OCI-LY7 (cell line): ENCODE results near the gene LONP2. TPM values are rescaled to one million over a fixed set of nuclear protein-coding genes. Genes with fewer than 3 reads are reported as not detected.
"Not testable (repeated sequence)": the region's sequence is repeated elsewhere in the genome, so short reads cannot be mapped to it uniquely, and the experiment has no call there.

ENCODE experiments used
- BruUV-seq: library from RNA; stranded (reverse); fragments of 400-500 nt; replicated peaks from 2 replicates; lab custom pipeline; 2021; lab: Mats Ljungman, UMichigan
- CTCF ChIA-PET: fragments of 300-600 bp; sonication (Branson Sonifier 250); formaldehyde crosslinking; loops from one replicate; lab custom pipeline; 2022; ENCODE audit warnings: antibody characterized with exemption; ENCODE audit not compliant: unreplicated experiment; lab: Charles Lee
- POLR2A ChIA-PET: fragments of 300-600 bp; sonication (Branson Sonifier 250); formaldehyde crosslinking; loops from one replicate; lab custom pipeline; 2022; ENCODE audit warnings: antibody characterized with exemption; lab: Charles Lee
- DNase-seq: peaks from one replicate; pipeline ENCODE4 v3.0.0-alpha.2; 2015; ENCODE audit warnings: low spot score
- H2AFZ ChIP-seq: fragments of 200-600 bp; sonication (generic), shearing (Covaris generic); 2 replicates; pipeline ENCODE4 v1.6.1; 2014; ENCODE audit warnings: mild to moderate bottlenecking, antibody characterized with exemption, low read length, moderate library complexity
- H3K27ac ChIP-seq: fragments of 200-600 bp; sonication (generic); 2 replicates; pipeline ENCODE4 v1.5.1; 2014; ENCODE audit warnings: mixed run types, low read depth, mild to moderate bottlenecking, moderate library complexity, low read length, inconsistent platforms; ENCODE audit not compliant: poor library complexity, severe bottlenecking
- H3K36me3 ChIP-seq: fragments of 200-600 bp; sonication (generic); 2 replicates; pipeline ENCODE4 v1.6.1; 2014; ENCODE audit warnings: mild to moderate bottlenecking, antibody characterized with exemption, low read length, moderate library complexity, mixed read lengths; ENCODE audit not compliant: insufficient read depth
- H3K4me1 ChIP-seq: fragments of 200-600 bp; sonication (generic); 2 replicates; pipeline ENCODE4 v1.5.1; 2014; ENCODE audit warnings: mild to moderate bottlenecking, low read length; ENCODE audit not compliant: insufficient read depth, poor library complexity, severe bottlenecking
- H3K4me2 ChIP-seq: fragments of 200-600 bp; sonication (generic); 2 replicates; pipeline ENCODE4 v1.6.1; 2014; ENCODE audit warnings: mild to moderate bottlenecking, low read length
- H3K4me3 ChIP-seq: fragments of 200-600 bp; sonication (generic); 2 replicates; pipeline ENCODE4 v1.5.1; 2014; ENCODE audit warnings: mild to moderate bottlenecking, low read depth, low read length; ENCODE audit not compliant: poor library complexity, severe bottlenecking
- H3K79me2 ChIP-seq: fragments of 200-600 bp; sonication (generic); 2 replicates; pipeline ENCODE4 v1.6.1; 2016; ENCODE audit warnings: low read depth, mild to moderate bottlenecking, low read length, moderate library complexity, mixed read lengths; ENCODE audit not compliant: insufficient read depth
- H3K9me2 ChIP-seq: fragments of 200-600 bp; sonication (generic); 2 replicates; pipeline ENCODE4 v1.6.1; 2016; ENCODE audit warnings: mild to moderate bottlenecking, low read length, mixed read lengths; ENCODE audit not compliant: insufficient read depth
- H3K9me3 ChIP-seq: fragments of 200-600 bp; sonication (generic); 2 replicates; pipeline ENCODE4 v1.6.1; 2014; ENCODE audit warnings: mild to moderate bottlenecking, mixed run types, low read length, mixed read lengths
- H4K20me1 ChIP-seq: fragments of 200-600 bp; sonication (generic); 2 replicates; pipeline ENCODE4 v1.6.1; 2014; ENCODE audit warnings: mild to moderate bottlenecking, antibody characterized with exemption, low read length, moderate library complexity, mixed read lengths; ENCODE audit not compliant: insufficient read depth
- CTCF ChIP-seq: fragments of 200-600 bp; sonication (generic); conservative IDR thresholded peaks from 2 replicates; pipeline ENCODE4 v1.5.1; 2014; ENCODE audit warnings: mild to moderate bottlenecking, antibody characterized with exemption, low read length, moderate library complexity, mixed read lengths
- EZH2phosphoT487 ChIP-seq: fragments of 200-600 bp; sonication (generic); IDR thresholded peaks from 2 replicates; pipeline ENCODE4 v1.6.1; 2018; ENCODE audit warnings: low read depth, borderline replicate concordance, mild to moderate bottlenecking, mixed run types, antibody characterized with exemption, low read length, moderate library complexity, mixed read lengths
- intact Hi-C: fragments of 100-400 bp; cut with micrococcal nuclease; formaldehyde crosslinking; loops from one replicate; pipeline ENCODE4 v1.10.0; 2022; ENCODE audit not compliant: unreplicated experiment
- total RNA-seq, 2 experiments: library from RNA; depleted of rRNA in 1 of 2; stranded (reverse); fragments of >200 nt in 1 of 2; shearing (Covaris generic) in 1 of 2; gene quantifications; 2 replicates each; pipeline ENCODE4 v1.2.3, GENCODE V29; 2014 to 2022

LONP2 gene
- total RNA-seq, 2 experiments from 2014 or later: 13.0 to 23.3 TPM

GRCh38 chr16:48370668-48371392 lies 126.7 kb downstream of the LONP2 start:
- H3K27ac ChIP-seq, H3K9me2 ChIP-seq, intact Hi-C loops, H3K4me2 ChIP-seq, BruUV-seq, DNase-seq, H2AFZ ChIP-seq, POLR2A ChIA-PET, H3K4me3 ChIP-seq, H3K9me3 ChIP-seq, CTCF ChIA-PET, H3K36me3 ChIP-seq: not testable (repeated sequence)
- H3K79me2 ChIP-seq: peaks cover 89% of the 10 kb centered on the region
- H3K4me1 ChIP-seq: peaks cover 18% of the 10 kb centered on the region
- peaks cover 55% of the 10 kb centered on the region for H4K20me1 ChIP-seq

- peaks cover 89% of the 10 kb centered on the region for H3K79me2 ChIP-seq
- H4K20me1 ChIP-seq: peaks cover 50% of the 10 kb centered on the region
- H2AFZ ChIP-seq: no peak overlapping the region
- TF ChIP-seq EZH2phosphoT487 (no peak), CTCF (no peak)
- no peak overlapping the region for H3K4me2 ChIP-seq
- peaks cover 12% of the 10 kb centered on the region for H3K4me1 ChIP-seq
- no peaks in the 10 kb centered on the region for H3K9me2 ChIP-seq
- POLR2A ChIA-PET: no interaction called here
- no peaks in the 10 kb centered on the region for H3K36me3 ChIP-seq
- H3K27ac ChIP-seq: no peak overlapping the region
- no peak for DNase-seq
- no peak overlapping the region for H3K4me3 ChIP-seq
- H3K9me3 ChIP-seq: no peaks in the 10 kb centered on the region
- BruUV-seq: no TSS peak
- intact Hi-C loops: no loop called here
- CTCF ChIA-PET: no interaction called here
Observed at GRCh38 chr16:48371393-48371780, 127.3 kb downstream of the LONP2 start.

- Histone ChIP-seq H3K36me3 (no peaks in the 10 kb centered on the region), H3K9me3 (no peaks in the 10 kb centered on the region), H4K20me1 (peaks cover 49% of the 10 kb centered on the region), H2AFZ (no peak overlapping the region), H3K4me1 (no peaks in the 10 kb centered on the region), H3K4me3 (no peak overlapping the region), H3K79me2 (peaks cover 89% of the 10 kb centered on the region), H3K4me2 (no peak overlapping the region), H3K9me2 (no peaks in the 10 kb centered on the region), H3K27ac (no peak overlapping the region)
- DNase-seq: no peak
- CTCF ChIA-PET: no interaction called here
- TF ChIP-seq EZH2phosphoT487 (no peak), CTCF (no peak)
- BruUV-seq: no TSS peak
- intact Hi-C loops: no loop called here
- POLR2A ChIA-PET: interaction anchor here (0.6 kb wide), 1 partner anchor 26 kb away, joined by 3 read pairs; no protein-coding TSS in a partner anchor
Observed at GRCh38 chr16:48372744-48373143, 128.6 kb downstream of the LONP2 start.
